ENCODE data around the gene C1orf50. TPM values are rescaled to one million over a fixed set of nuclear protein-coding genes. Genes with fewer than 3 reads are reported as not detected.
"Not testable (repeated sequence)": the region's sequence is repeated elsewhere in the genome, so short reads cannot be mapped to it uniquely, and the experiment has no call there.

Gene C1orf50
- total RNA-seq, 1 donor from 2014 or later: 12.0 TPM

DNA sequence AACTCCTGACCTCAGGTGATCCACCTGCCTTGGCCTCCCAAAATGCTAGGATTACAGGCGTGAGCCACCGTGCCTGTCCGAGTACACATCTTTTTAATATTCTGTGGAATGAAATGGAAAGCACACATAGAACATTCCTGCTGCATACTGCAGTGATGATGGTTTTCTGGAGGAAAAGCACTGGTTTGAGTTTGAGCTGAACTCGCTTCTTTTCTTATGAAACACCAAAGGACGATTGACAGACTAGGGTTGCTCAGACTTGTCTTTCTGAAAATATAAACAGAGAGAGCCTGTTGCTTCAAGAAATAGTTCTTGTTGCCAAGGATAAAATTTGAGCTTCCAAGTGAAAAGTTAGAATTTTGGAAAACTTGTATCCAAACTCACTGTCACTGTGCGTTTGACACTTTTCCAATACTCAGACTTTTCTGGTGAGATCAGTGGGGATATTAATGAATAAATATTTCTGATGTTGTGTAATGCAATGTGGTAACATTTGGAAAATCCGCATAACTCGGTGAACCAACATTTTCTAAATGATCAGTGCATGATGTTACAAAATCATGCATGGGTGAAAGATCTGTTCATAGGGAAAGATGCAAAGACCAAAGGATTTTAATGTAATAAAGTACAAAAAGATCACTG lies 34.9 kb downstream of the C1orf50 start:
- Mint-ChIP-seq H3K27ac (no peak overlapping the region), H3K27me3 (no peaks in the 10 kb centered on the region), H3K36me3 (ENCODE audit: insufficient read depth) (peaks cover 21% of the 10 kb centered on the region), H3K9me3 (ENCODE audit: low read depth) (peaks cover 6% of the 10 kb centered on the region), H3K4me3 (ENCODE audit: low read depth) (no peak overlapping the region), H3K4me1 (ENCODE audit: low read depth) (peaks cover 1% of the 10 kb centered on the region)
- TF ChIP-seq, protein P1, sequence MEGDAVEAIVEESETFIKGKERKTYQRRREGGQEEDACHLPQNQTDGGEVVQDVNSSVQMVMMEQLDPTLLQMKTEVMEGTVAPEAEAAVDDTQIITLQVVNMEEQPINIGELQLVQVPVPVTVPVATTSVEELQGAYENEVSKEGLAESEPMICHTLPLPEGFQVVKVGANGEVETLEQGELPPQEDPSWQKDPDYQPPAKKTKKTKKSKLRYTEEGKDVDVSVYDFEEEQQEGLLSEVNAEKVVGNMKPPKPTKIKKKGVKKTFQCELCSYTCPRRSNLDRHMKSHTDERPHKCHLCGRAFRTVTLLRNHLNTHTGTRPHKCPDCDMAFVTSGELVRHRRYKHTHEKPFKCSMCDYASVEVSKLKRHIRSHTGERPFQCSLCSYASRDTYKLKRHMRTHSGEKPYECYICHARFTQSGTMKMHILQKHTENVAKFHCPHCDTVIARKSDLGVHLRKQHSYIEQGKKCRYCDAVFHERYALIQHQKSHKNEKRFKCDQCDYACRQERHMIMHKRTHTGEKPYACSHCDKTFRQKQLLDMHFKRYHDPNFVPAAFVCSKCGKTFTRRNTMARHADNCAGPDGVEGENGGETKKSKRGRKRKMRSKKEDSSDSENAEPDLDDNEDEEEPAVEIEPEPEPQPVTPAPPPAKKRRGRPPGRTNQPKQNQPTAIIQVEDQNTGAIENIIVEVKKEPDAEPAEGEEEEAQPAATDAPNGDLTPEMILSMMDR (IDR thresholded peaks at IDR 0.05; ENCODE audit: unreplicated experiment): no peak
- no peak for DNase-seq (ENCODE audit: low spot score, unreplicated experiment)

DNA sequence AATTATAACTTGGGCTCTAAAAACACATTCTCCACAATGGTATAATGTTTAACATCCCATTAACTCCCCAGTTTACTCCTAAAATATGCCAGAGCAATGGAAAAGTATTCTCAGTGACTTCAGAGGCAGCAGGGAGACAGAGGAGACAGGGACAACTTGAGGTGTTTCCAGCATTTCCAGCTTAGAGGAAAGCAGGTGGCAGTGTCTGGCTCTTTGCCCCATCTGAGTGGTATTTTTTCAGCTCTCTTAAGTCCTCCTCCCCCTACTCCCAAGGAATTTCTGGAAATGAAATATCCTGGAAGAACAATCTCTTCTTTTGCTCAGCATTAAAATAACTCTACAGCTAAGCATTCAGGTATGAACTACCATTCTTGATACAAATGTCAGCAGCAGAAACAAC lies 39.1 kb downstream of the C1orf50 start:
- Mint-ChIP-seq H3K36me3 (ENCODE audit: insufficient read depth) (peaks cover 29% of the 10 kb centered on the region), H3K27ac (no peak overlapping the region), H3K4me1 (ENCODE audit: low read depth) (no peaks in the 10 kb centered on the region), H3K27me3 (no peaks in the 10 kb centered on the region), H3K4me3 (ENCODE audit: low read depth) (no peak overlapping the region), H3K9me3 (ENCODE audit: low read depth) (peaks cover 6% of the 10 kb centered on the region)
- TF ChIP-seq, protein P1 (IDR thresholded peaks at IDR 0.05; ENCODE audit: unreplicated experiment): no peak
- DNase-seq (ENCODE audit: low spot score, unreplicated experiment): no peak

DNA sequence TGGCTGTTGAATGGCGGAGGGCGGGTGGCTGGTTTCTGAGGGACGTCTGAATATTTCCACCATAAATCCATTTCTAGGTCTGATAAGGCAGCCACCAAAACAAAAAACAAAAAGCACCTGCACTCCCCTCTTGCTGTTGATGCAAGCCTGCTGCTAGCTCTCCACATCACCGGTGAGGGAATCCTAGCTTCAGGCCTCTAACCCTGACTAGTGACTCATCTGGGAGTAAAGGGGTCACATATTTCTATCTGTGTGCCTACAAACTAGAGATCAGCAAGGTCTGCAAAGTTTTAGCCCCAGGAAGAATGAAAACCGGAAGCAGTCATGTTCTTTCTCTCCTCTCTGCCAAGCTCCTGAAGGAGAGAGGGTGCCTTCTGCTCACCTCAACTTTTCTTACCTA lies 39.5 kb downstream of the C1orf50 start:
- DNase-seq (ENCODE audit: low spot score, unreplicated experiment): no peak
- Mint-ChIP-seq H3K4me3 (ENCODE audit: low read depth) (no peak overlapping the region), H3K4me1 (ENCODE audit: low read depth) (no peaks in the 10 kb centered on the region), H3K27me3 (no peaks in the 10 kb centered on the region), H3K27ac (no peak overlapping the region), H3K36me3 (ENCODE audit: insufficient read depth) (peaks cover 32% of the 10 kb centered on the region), H3K9me3 (ENCODE audit: low read depth) (peaks cover 6% of the 10 kb centered on the region)
- TF ChIP-seq, protein P1 (IDR thresholded peaks at IDR 0.05; ENCODE audit: unreplicated experiment): no peak

DNA sequence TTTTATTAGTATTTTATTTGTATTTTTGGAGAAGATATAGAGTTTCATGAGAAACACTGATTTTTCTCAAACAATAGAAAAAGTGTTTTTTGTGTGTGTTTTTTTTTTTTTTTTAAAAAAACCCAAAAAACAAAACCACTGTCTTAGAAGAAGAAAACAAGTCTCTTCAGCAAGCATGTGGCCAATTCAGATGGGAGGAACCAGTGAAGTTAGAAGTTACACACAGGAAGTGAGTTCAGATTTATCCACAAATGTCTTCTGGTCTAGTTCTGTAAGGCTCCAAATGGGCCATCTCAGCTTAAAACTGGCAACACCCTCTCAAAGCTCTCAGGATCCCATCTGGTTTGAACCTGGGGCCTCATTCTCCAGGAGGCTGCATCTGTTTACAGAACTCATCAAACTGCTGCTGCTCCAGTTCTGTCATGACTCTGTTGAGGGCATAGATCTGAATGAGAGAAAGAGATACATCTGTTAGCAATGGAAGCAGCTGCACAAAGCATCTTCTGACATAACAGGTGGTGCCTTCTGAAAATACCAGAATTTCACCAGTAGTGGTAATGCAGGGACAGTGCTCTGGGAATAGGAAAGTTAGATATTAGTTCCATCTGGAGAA lies 40.1 kb downstream of the C1orf50 start:
- peaks cover 33% of the 10 kb centered on the region for H3K36me3 Mint-ChIP-seq (ENCODE audit: insufficient read depth)
- no peak for DNase-seq (ENCODE audit: low spot score, unreplicated experiment)
- no peak overlapping the region for H3K4me3 Mint-ChIP-seq (ENCODE audit: low read depth)
- peaks cover 6% of the 10 kb centered on the region for H3K9me3 Mint-ChIP-seq (ENCODE audit: low read depth)
- TF ChIP-seq, protein P1 (IDR thresholded peaks at IDR 0.05; ENCODE audit: unreplicated experiment): no peak
- H3K27ac Mint-ChIP-seq: no peak overlapping the region
- no peaks in the 10 kb centered on the region for H3K27me3 Mint-ChIP-seq
- no peaks in the 10 kb centered on the region for H3K4me1 Mint-ChIP-seq (ENCODE audit: low read depth)

DNA sequence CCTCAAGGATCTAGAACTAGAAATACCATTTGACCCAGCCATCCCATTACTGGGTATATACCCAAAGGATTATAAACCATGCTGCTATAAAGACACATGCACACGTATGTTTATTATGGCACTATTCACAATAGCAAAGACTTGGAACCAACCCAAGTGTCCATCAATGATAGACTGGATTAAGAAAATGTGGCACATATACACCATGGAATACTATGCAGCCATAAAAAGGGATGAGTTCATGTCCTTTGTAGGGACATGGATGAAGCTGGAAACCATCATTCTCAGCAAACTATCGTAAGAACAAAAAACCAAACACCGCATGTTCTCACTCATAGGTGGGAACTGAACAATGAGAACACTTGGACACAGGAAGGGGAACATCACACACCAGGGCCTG lies 47.8 kb downstream of the C1orf50 start:
- H3K4me1 Mint-ChIP-seq (ENCODE audit: low read depth); H3K27me3 Mint-ChIP-seq; H3K9me3 Mint-ChIP-seq (ENCODE audit: low read depth); H3K27ac Mint-ChIP-seq; DNase-seq (ENCODE audit: low spot score, unreplicated experiment): not testable (repeated sequence)
- H3K4me3 Mint-ChIP-seq (ENCODE audit: low read depth): peak overlapping the region; percentile 42
- peaks cover 18% of the 10 kb centered on the region for H3K36me3 Mint-ChIP-seq (ENCODE audit: insufficient read depth)
